Amniotic stem cell (primary cell): ENCODE measurements around the gene CDK10.
"Not testable (repeated sequence)": the region's sequence is repeated elsewhere in the genome, so short reads cannot be mapped to it uniquely, and the experiment has no call there.

Experiments
- DNase-seq: peaks from one replicate; lab custom pipeline; 2025; lab: John Stamatoyannopoulos, UW

Gene CDK10

GRCh38 chr16:89695875-89696669, 9.6 kb downstream of the CDK10 start:
- DNase-seq = no peak

- DNase-seq = no peak
These were observed 10.2 kb downstream of the CDK10 start for GRCh38 chr16:89696670-89697128.

GRCh38 chr16:89697161-89697615, 10.7 kb downstream of the CDK10 start:
- DNase-seq = no peak

GRCh38 chr16:89697616-89698331, 11.3 kb downstream of the CDK10 start:
- DNase-seq = no peak

GRCh38 chr16:89698717-89699116, 12.2 kb downstream of the CDK10 start:
- not testable (repeated sequence) for DNase-seq

- not testable (repeated sequence) for DNase-seq
These were observed 13.2 kb downstream of the CDK10 start for GRCh38 chr16:89699629-89700099.

- DNase-seq = peak; percentile 99
These were observed 13.7 kb downstream of the CDK10 start for GRCh38 chr16:89700100-89700648.

GRCh38 chr16:89700649-89701424, 14.3 kb downstream of the CDK10 start:
- no peak for DNase-seq

GRCh38 chr16:89701425-89702406, 15.2 kb downstream of the CDK10 start, which contains the start of gene SPATA2L:
SPATA2L (minus strand) TSS chr16:89701705; CDS start chr16:89701232, 473 bp downstream.
- DNase-seq = no peak

GRCh38 chr16:89704281-89704680, 17.8 kb downstream of the CDK10 start:
- no peak for DNase-seq

GRCh38 chr16:89705006-89705405, 18.5 kb downstream of the CDK10 start:
- DNase-seq = no peak

GRCh38 chr16:89706518-89707260, 20.2 kb downstream of the CDK10 start:
- DNase-seq = no peak

- no peak for DNase-seq
These were observed 21.2 kb downstream of the CDK10 start for GRCh38 chr16:89707695-89708094.

GRCh38 chr16:89708481-89708931, 22.0 kb downstream of the CDK10 start:
- no peak for DNase-seq

- DNase-seq = no peak
These were observed 22.7 kb downstream of the CDK10 start for GRCh38 chr16:89709166-89709565.

- no peak for DNase-seq
These were observed 23.4 kb downstream of the CDK10 start for GRCh38 chr16:89709716-89710432.

- no peak for DNase-seq
These were observed 24.4 kb downstream of the CDK10 start for GRCh38 chr16:89710709-89711564.
